Rectal smooth muscle tissue (tissue), 1 donor: ENCODE data around the gene TMEM94.
"Not testable (repeated sequence)": the region's sequence is repeated elsewhere in the genome, so short reads cannot be mapped to it uniquely, and the experiment has no call there.

Experiments used
- H3K27ac ChIP-seq: one replicate; pipeline ENCODE4 v1.7.0; 2013; ENCODE audit warnings: low read depth, low read length, inconsistent platforms
- H3K27me3 ChIP-seq: one replicate; pipeline ENCODE4 v1.7.0; 2013; ENCODE audit warnings: low read length; ENCODE audit not compliant: control insufficient read depth, insufficient read depth
- H3K36me3 ChIP-seq: one replicate; pipeline ENCODE4 v1.7.0; 2013; ENCODE audit warnings: low read length; ENCODE audit not compliant: control insufficient read depth, insufficient read depth
- H3K4me1 ChIP-seq: one replicate; pipeline ENCODE4 v1.7.0; 2013; ENCODE audit warnings: low read length; ENCODE audit not compliant: control insufficient read depth, insufficient read depth
- H3K4me3 ChIP-seq: one replicate; pipeline ENCODE4 v1.7.0; 2013; ENCODE audit warnings: low read length
- H3K9ac ChIP-seq: one replicate; pipeline ENCODE4 v1.7.0; 2013; ENCODE audit warnings: low read length

TMEM94 gene

DNA sequence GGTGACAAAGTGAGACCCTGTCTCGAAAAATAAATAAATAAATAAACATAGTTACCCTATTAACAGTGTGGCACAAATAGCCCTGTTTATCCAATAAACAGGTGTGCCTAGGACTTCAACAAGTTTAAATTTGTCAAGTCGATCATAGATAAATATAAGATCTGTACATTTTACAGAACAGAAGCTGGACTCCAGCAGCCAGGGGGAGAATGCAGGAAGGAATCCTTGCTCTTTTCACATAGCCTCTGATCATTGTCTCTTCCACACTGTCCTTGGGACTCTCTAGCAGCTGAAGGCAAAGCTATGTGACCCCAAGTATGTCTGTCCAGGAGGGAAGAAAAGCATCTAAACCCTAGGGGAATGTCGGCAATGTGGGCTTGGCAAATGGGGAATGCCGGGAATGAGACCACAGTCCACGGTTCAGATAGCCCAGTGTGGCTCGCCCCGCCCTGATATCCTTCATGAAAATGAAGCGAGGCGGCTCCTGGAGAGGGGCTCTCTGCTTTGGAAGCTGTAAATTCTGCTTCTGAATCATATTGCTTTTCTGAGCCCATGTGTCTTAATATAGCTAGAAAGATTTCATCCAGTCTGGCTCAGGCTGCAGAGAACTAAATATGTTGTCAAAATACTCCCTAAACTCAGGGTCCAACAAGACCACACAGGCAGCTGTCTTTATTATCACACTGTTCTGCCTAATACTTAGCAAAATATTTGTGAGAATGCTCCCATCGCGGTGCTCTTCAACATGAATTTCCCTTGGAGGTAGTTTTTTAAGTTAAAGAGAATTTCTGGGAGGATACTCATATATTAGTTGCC lies 26.1 kb upstream of the TMEM94 start:
- Histone ChIP-seq H3K4me1 (peaks cover 7% of the 10 kb centered on the region), H3K4me3 (no peak overlapping the region), H3K36me3 (no peaks in the 10 kb centered on the region), H3K27ac (peak overlapping the region; percentile 15), H3K27me3 (no peaks in the 10 kb centered on the region), H3K9ac (no peak overlapping the region)

DNA sequence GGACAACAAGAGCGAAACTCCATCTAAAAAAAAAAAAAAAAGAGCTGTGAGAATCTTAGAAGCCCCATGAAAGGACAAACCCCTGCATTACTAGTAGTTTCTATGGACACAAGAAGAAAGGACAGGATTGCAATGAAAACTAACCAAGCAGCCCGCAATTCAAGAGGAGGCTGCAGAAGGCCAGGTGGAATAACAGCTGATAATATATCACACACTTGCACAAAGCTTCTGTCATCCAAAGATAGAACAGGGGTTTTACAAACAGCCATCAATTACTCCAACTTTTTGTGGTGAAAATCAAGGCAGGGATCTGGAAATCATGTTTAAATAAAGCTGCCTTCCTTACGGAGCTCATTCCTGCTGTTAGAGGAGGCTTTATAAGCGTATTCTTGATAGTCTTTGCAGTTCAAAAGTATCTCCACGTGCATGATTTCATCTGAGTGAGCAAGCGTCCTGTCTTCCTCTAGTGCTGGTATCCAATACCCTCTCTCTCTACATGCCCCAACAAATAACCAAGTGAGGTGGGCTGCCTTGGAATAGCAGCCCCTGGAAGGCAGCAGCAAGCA lies 23.1 kb upstream of the TMEM94 start:
- Histone ChIP-seq H3K9ac (no peak overlapping the region), H3K4me1 (peaks cover 7% of the 10 kb centered on the region), H3K4me3 (no peak overlapping the region), H3K36me3 (no peaks in the 10 kb centered on the region), H3K27ac (no peak overlapping the region), H3K27me3 (no peaks in the 10 kb centered on the region)

DNA sequence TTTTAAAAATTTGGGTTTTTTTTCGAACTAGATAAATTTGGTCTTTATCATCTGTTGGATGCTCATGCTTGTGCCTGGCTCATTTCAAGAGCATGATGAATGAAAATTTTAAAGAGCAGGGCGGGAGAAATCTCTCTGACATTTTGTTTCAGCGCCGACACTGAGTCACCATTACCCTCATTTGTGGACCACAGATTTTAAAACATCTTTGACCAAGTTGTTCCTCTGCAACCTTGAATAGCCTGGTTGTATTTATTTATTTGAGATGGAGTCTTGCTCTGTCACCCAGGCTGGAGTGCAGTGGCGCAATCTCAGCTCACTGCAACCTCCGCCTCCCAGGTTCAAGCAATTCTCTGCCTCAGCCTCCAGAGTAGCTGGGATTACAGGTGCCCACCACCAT lies 22.0 kb upstream of the TMEM94 start:
- H3K27me3 ChIP-seq, H3K4me1 ChIP-seq, H3K36me3 ChIP-seq, H3K27ac ChIP-seq, H3K4me3 ChIP-seq, H3K9ac ChIP-seq: not testable (repeated sequence)

DNA sequence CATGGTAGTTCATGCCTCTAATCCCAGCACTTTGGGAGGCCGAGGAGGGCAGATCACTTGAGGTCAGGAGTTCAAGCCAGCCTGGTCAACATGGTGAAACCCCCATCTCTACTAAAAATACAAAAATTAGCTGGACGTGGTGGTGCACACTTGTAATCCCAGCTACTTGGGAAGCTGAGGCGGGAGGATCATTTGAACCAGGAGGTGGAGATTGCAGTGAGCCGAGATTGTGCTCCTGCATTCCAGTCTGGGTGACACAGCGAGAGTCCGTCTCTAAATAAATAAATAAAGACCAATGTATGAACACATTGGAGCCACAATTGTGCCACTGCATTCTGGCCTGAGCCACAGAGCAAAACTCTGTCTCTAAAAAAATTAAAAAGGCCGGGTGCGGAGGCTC lies 19.0 kb upstream of the TMEM94 start:
- not testable (repeated sequence) for H3K27ac ChIP-seq, H3K4me1 ChIP-seq

DNA sequence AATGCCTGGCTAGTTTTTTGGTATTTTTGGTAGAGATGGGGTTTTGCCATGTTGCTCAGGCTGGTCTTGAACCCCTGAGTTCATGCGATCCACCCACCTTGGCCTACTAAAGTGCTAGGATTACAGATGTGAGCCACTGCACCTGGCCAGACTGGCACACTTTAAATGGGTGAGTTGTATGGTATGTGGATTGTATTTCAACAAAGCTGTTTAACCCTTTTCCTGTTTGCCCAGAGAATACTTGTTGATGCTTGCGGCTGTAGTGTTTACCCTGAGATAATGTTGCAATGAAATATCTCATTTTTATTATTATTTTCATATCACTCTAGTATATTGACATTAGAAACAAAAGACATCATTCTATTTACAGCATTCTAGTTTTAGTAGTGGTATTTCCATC lies 17.1 kb upstream of the TMEM94 start:
- Histone ChIP-seq H3K9ac (no peak overlapping the region), H3K4me3 (no peak overlapping the region), H3K27me3 (no peaks in the 10 kb centered on the region), H3K36me3 (no peaks in the 10 kb centered on the region), H3K27ac (no peak overlapping the region), H3K4me1 (peaks cover 3% of the 10 kb centered on the region)

More for the DNA sequence above, 19.0 kb upstream of the TMEM94 start:
- not testable (repeated sequence) for H3K27me3 ChIP-seq, H3K9ac ChIP-seq, H3K36me3 ChIP-seq, H3K4me3 ChIP-seq

DNA sequence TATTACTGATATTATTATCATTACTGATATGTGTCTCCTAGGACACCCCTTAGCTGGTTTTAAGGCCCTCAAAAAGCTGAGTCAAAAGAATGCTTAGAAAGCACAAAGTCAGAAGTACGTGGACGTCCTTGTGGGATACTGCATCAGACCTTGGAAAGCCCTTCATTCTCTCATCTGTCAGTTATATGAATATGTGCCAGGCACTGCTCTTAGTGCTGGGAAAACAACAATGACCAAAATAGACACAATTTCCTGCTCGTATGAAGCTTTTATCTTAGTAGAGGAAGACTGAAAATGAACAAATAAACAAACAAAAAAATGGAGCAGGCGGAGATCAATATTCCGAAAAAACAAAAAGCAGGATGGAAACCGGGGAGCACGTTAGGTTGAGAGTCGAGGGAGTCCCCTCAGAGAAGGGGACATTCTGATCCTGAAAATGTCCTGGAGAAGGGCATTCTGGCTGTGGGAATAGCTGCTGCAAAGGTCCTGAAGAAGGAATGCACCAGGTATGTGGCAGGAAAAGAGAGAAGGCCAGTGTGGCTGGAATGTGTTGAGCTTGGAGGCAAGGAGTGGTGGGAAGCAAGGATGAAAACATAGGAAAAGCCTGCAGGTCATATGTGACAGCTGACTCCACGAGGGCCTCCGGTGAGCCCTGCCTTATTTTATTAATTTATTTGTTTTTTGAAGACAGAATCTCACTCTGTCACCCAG lies 15.5 kb upstream of the TMEM94 start:
- H3K9ac ChIP-seq = no peak overlapping the region
- H3K4me1 ChIP-seq = peaks cover 3% of the 10 kb centered on the region
- H3K36me3 ChIP-seq = no peaks in the 10 kb centered on the region
- no peaks in the 10 kb centered on the region for H3K27me3 ChIP-seq
- no peak overlapping the region for H3K4me3 ChIP-seq
- H3K27ac ChIP-seq = no peak overlapping the region

DNA sequence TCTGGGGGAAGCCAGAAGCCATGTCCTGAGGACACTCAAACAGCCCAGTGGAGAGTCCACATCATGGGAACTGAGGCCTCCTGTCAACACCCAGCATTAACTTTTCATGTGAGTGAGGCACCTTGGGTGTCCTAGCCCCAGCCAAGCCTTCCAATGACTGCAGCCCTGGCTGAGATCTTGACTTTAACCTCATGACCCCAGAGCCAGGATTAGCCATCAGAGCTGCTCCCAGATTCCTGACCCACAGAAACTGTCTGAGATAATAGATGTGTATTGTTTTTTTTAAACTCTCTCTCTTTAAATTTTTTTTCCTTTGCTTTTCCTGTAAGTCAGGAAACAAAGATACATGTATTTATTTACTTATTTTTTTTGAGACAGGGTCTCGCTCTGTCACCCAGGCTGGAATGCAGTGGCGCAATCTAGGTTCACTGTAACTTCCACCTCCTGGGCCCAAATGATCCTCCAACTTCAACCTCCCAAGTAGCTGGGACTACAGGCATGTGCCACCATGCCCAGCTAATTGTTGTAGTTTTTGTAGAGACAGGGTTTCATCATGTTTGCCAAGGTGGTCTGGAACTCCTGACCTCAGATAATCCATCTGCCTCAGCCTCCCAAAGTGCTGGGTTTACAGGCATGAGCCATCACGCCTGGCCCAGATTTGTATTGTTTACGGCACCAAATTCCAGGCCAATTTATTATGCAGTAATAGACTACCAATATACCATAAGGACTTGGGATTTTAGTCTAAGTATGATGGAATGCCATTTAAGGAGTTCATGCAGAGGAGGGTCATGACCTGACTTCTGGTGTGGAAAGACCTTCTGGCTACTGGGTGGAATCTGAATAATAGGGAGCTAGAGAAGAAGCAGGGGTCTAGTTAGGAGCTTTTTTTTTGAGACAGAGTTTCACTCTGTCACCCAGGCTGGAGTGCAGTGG lies 14.0 kb upstream of the TMEM94 start:
- H3K9ac ChIP-seq = no peak overlapping the region
- H3K4me3 ChIP-seq = no peak overlapping the region
- no peak overlapping the region for H3K27ac ChIP-seq
- H3K4me1 ChIP-seq = peaks cover 3% of the 10 kb centered on the region
- H3K27me3 ChIP-seq = no peaks in the 10 kb centered on the region
- H3K36me3 ChIP-seq = no peaks in the 10 kb centered on the region

DNA sequence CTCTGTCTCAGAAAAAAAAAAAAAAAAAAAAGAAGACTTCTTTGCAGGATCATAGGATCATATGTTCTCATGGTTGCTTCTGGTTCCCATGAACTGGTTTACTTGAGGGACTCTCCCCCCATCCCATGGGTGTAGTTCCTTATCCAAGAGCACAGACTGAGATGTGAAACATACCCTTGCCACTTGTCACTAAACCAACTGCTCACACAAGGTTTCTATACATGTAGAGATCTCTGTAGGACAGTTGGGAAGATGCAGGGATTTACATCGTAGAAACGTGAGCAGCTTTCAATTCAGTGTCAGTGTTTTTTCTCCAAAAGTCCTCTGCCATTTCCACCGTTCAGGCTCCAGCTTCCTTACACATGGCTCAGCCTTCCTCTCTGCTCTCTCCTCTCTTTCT lies 11.1 kb upstream of the TMEM94 start:
- H3K27ac ChIP-seq = no peak overlapping the region
- peaks cover 3% of the 10 kb centered on the region for H3K4me1 ChIP-seq
- no peaks in the 10 kb centered on the region for H3K36me3 ChIP-seq
- H3K27me3 ChIP-seq = no peaks in the 10 kb centered on the region
- no peak overlapping the region for H3K4me3 ChIP-seq
- H3K9ac ChIP-seq = no peak overlapping the region

DNA sequence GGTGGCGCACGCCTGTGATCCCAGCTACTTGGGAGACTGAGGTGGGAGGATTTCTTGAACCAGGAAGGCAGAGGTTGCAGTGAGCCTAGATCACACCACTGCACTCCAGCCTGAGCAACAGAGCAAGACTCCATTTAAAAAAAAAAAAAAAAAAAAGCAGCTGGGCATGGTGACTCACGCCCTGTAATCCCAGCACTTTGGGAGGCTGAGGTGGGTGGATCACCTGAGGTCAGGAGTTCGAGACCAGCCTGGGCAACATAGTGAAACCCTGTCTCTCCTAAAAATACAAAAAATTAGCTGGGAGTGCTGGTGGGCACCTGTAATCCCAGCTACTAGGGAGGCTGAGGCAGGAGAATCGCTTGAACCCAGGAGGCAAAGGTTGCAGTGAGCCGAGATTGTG lies 10.5 kb upstream of the TMEM94 start:
- not testable (repeated sequence) for H3K36me3 ChIP-seq, H3K4me1 ChIP-seq, H3K27me3 ChIP-seq, H3K4me3 ChIP-seq, H3K9ac ChIP-seq, H3K27ac ChIP-seq

DNA sequence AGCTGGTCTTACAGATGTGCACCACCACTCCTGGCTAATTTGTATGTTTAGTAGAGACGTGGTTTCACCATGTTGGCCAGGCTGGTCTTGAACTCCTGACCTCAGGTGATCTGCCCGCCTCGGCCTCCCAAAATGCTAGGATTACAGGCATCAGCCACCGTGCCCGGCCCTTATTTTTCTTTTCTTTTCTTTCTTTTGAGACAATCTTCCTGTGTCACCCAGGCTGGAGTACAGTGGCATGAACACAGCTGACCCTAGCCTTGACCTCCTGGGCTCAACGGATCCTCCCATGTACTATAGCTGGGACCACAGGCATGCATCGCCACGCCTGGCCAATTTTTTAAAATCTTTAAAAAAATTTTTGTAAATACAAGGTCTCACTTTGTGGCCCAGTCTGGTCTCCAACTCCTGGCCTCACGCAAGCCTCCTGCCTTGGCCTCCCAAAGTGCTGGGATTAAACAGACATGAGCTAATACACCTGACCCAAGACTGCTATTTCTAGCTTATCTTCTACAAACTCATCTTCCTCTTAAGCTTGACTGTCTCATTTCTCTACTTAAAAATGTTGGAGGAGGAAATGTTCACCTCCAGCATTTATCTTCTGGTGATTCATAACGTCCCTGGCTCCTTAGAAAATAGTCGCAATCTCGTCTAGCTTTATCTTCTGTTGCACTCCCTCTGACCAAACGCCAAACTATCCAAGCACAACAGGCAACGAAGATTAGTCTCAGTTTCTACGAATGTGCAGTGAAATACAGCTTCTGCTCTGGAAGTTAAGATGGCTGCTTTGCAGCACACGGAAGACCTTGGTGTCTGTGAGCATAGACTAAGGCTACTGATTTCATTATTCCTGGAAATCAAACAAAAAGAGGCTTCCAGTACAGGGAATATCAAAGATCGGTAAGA lies 8.2 kb upstream of the TMEM94 start:
- no peaks in the 10 kb centered on the region for H3K27me3 ChIP-seq
- H3K36me3 ChIP-seq = no peaks in the 10 kb centered on the region
- H3K27ac ChIP-seq = no peak overlapping the region
- no peak overlapping the region for H3K4me3 ChIP-seq
- H3K9ac ChIP-seq = no peak overlapping the region
- H3K4me1 ChIP-seq = peaks cover 3% of the 10 kb centered on the region

DNA sequence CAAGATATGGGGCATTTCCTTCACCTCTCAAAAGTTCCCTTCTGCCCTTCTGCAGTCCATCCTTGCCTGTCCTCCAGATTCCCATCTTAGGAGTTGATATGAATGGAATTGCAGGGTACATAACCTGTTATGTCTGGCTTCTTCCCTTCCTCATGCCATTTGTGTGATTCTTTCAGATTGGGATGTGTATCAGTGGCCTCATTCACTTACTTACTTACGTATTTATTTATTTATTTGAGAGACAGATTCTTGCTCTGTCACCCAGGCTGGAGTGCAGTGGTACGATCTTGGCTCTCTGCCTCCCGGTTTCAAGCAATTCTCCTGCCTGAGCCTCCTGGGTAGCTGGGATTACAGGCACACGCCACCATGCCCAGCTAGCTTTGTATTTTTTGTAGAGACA lies 6.2 kb upstream of the TMEM94 start:
- no peak overlapping the region for H3K27ac ChIP-seq
- no peak overlapping the region for H3K4me3 ChIP-seq
- no peaks in the 10 kb centered on the region for H3K27me3 ChIP-seq
- H3K36me3 ChIP-seq = no peaks in the 10 kb centered on the region
- H3K4me1 ChIP-seq = no peaks in the 10 kb centered on the region
- H3K9ac ChIP-seq = no peak overlapping the region
